GM08714 (cell line): ENCODE data around the gene STT3B.

Experiments used
- H3K4me3 ChIP-seq: fragments of 200-500 bp; sonication (Bioruptor generic); 2 replicates; pipeline ENCODE4 v1.5.1; 2014; ENCODE audit warnings: mild to moderate bottlenecking, low read length, inconsistent platforms
- ZNF274 ChIP-seq: IDR thresholded peaks from 2 replicates; pipeline ENCODE4 v1.6.1; 2012; ENCODE audit warnings: mild to moderate bottlenecking, low read depth, low read length

STT3B gene

DNA sequence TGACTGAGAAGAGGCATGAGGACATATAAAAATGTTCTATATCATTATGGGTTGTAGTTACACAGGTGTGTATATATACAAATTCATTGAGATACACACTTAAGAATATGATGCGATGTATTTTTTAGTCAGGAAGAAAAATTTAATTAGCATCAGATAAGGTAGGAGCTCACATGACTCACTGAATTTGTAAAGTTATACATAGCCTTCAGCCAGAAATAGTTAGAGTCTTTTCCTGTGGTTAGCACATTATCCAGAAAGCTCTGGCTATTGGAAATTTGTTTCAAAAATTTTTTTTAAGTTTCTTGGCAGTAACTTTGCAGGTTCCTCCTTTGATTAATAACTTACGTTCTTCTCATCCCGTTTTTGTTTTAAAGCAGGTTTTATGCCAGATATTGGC is 88.6 kb downstream of the STT3B start:
- H3K4me3 ChIP-seq = no peak overlapping the region
- no peak for TF ChIP-seq ZNF274

DNA sequence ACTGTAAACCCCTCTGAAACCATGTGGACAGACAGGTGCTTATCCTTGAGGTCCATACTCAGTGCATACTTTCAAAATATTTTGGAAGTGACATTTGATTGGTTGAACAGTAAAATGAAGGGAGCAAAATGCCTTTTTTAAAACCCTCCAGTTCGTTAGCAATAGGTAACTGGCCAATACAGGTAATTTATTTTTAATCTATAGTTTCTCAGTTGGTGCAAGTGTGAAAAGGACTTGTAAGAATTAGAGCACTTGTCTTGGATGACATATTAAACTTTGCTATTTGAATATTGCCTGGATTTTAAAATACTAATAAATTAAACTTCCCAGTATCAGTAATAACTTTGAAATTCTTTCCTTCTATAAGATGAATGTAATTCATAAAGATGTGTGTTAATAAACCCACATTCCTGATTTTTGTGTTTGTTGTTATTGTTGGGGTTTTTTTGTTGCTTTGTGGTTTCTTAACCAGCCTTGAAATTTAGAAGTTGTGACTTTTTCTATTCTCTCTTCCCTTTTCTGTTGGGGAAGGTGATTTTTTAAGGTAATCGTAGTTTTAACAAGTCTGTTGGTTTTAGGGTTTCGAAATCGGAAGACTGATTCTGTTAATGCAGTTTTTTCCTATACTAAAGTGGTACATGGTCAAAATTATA is 90.0 kb downstream of the STT3B start:
- no peak overlapping the region for H3K4me3 ChIP-seq
- no peak for TF ChIP-seq ZNF274

DNA sequence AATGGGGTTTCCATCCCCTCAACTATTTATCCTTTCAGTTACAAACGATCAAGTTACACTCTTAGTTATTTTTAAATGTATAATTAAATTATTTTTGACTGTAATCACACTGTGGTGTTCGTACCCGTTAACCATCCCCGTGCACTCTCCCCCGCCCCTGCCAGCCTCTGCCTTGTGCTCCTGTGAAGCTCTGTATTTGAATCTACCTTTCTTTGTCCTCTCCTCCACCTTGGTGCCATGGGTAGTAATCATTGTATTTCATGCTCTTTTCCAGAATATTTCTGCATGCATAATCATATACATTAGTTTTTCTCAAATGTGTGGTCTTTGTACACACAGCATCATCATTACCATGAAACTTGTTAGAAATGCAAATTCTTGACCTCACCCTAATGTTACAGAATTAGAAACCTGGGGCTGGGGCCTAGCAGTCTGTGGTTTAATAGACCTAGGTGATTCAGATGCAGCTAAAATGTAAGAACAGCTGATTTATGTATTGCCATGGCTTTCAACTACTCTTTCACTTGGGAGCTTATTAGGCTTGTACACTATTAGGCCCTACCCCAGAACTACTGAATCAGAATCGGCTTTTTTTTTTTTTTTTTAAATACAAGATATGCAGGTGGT is 91.5 kb downstream of the STT3B start:
- H3K4me3 ChIP-seq = no peak overlapping the region
- no peak for TF ChIP-seq ZNF274

DNA sequence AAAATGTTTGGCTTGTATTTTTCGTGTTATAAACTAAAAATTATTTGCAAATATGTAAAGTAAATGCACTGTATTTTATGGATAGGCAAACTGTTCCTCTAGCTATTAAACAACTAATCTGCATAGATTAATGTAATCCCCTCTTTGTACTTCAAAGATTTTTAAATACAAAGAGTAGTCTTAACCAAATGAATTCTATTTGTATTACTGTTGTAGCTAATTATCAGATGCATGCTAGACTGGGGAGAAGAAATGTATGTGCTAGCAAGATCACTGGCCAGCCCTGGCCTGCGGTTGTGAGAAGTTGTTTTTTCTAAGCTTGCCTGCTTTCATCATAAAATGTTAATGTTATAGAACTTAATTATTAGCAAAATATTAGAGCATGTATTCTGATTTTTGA is 92.6 kb downstream of the STT3B start:
- no peak overlapping the region for H3K4me3 ChIP-seq
- no peak for TF ChIP-seq ZNF274

DNA sequence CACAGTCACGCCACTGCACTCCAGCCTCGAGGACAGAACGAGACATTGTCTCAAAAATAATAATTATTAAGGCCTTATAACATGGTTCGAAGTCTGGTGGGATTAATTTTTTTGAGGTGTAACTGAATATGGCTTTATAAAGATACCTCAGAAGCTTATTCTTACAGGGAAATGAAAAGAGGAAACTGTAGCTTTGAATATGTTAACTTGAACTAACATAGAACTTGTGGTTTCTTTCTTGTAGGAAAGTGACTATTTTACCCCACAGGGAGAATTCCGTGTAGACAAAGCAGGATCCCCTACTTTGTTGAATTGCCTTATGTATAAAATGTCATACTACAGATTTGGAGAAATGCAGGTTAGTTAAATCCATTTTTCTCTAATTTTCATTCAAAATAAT is 96.3 kb downstream of the STT3B start:
- H3K4me3 ChIP-seq = no peak overlapping the region
- TF ChIP-seq ZNF274 = no peak

DNA sequence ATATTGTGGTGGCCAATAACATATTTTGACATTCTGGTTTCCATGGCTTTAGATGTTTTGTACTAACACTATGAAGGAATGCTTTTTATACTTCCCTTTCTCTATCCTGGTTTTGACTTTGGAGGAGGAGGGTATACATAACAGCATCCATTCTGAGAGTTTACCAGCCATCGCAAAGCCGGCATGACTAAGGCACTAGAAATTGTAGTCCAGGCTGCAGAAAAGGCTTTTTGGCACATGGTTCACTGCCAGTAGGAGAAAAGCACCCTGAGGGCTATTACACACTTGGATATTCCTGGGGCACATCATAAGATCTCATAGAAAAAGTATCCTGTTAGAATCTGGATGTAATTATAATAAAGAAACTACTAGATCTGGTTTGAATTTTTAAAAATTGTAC is 101.8 kb downstream of the STT3B start:
- TF ChIP-seq ZNF274 = no peak
- no peak overlapping the region for H3K4me3 ChIP-seq

DNA sequence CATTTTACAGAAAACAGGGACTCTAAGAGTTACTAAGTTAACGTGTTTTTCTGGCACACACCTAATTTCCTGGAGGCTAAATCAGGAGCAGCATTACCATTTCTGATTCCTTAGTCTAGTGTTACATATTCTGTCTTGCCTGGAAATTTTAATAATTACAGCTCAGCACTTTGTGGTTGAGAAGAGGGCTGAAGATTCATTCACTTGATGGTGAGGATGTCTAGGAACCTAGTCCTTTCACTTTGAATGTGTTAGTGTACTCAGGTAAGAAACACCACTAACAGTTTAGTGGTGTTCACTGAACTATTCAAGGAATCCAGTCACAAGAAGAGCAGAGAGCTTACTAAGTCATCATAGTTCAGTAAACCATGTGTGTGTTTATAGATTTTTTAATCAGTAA is 102.8 kb downstream of the STT3B start:
- no peak for TF ChIP-seq ZNF274
- no peak overlapping the region for H3K4me3 ChIP-seq

DNA sequence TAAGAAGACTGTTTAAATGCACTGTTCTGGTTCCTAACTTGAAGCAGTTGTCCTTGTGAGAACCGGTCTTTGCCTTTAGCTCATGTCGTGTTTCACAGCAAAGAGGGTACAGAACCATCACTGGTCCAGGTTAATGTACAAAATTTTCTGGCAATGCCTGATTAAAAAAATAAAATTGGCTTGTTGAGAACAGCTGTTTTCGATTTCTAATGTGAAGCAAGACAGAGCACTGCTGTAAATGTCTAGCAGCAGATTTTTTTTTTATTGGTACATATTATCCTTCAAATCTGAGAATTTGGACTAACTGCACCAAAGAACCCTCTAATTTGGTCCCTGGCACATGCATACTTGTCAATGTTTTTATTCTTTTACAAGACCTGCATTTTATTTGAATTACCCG is 103.3 kb downstream of the STT3B start:
- H3K4me3 ChIP-seq = no peak overlapping the region

DNA sequence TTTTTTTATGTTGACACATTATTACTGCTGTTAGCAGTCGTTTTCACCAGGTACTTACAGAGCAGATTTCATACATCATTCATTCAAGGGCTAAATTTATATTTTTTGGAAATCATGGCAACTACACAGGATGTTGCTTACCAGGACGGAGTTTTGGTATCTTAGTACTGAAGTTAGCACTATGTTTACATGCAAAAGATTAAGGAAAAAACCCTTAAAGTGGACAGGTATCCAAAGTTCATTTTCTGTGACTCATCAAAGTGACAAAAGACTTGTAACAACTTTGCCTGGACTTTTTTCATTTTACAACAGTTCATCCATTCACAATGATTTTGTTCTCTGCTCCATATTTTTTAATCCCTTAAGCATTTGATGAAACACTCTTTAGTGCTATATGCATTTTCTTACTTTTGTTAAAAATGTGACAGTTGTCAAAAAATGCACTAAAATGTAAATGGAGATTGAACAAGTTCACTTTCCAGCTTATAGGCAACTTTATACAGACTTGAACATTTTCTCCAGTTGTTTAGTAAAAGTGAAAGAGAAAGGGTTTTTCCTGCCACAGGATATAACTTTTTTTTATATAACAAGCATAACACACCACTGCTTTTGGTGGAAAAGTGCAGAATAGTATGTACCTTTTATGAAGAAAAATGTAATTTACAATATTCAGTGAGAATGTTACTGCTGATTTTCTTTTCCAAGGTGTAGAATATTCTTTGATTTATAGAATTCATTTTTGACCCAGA is 104.1 kb downstream of the STT3B start:
- no peak for TF ChIP-seq ZNF274
- no peak overlapping the region for H3K4me3 ChIP-seq

More for the DNA sequence above, 103.3 kb downstream of the STT3B start:
- TF ChIP-seq ZNF274 = no peak

DNA sequence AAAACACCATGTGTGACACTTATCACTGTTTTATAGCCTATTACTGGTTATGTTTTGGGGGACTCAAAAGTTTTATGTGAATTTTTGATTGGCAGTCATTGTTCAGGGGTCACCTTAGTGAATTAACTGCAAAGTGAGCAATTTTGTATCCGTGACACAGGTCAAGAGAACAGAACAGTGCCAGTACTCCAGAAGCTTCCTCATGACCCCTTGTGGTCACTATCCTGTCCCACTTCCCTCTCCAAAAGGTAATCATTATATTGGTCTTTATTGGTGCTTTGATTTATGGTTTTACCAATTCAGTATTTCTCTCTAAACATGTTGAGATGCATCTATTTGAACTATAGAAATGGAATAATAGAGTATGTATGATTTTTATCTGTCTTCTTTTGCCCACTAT is 107.1 kb downstream of the STT3B start:
- no peak for TF ChIP-seq ZNF274
- H3K4me3 ChIP-seq = no peak overlapping the region

DNA sequence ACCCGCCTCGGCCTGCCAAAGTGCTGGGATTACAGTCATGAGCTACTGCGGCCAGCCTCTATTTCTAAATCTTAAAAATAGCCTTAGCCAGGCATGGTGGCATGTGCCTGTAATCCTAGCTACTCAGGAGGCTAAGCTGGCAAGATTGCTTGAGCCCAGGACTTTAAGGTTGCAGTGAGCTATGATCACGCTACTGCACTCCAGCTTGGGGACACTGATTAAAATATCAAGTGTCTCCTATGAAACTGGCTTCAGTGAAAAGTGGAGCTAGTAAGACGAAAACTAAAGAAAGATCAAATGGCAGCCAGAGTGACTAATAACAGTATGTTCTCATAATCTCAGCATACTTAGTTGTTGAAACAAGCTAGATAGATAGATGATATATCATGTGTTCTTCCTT is 112.5 kb downstream of the STT3B start:
- H3K4me3 ChIP-seq = no peak overlapping the region
- no peak for TF ChIP-seq ZNF274

DNA sequence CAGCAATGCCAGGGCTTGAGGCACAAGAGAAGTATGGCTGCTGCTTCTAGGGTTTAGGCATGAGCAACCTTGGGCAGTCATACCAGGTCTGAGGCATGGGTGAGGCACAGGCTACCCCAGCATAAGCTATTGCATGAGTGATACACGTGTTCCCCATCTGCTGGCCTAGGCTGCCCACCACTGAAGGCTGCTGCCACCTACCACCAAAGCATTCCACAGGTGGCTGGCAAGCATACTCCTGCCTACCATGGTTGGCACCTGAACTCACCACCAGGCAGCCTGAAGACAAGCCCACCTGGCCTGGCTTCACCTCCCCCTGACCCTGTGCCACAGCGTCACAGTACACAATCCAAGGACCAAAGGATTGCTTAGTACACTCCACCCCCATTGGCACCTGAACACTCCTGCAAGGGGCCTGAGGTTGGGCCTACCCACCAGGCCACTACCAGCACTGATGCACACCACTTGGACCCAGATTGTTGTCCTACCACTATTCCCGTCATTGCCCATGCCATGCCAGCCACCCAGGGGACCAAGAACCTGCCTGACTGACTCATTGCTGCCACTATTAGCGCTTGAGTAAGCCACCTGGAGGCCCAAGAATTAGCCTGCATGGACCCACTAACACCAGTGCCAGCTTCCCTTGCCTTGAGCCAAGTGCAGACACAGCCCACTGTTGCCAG is 115.7 kb downstream of the STT3B start:
- TF ChIP-seq ZNF274 = no peak
- no peak overlapping the region for H3K4me3 ChIP-seq

DNA sequence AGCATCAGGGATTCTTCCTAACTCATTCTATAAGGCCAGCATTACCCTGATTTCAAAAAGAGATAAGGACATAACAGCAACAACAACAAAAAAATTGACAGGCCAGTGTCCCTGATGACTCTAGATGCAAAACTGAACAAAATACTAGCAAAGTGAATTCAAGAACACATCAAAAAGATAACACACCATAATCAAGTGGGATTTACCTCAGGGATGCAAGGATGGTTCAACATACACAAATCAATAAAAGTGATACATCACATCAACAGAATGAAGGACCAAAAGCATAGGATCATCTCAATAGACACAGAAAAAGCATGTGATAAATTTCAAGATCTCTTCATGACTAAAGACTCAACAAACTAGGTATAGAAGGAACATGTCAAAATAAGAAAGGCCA is 119.6 kb downstream of the STT3B start:
- no peak for TF ChIP-seq ZNF274
- no peak overlapping the region for H3K4me3 ChIP-seq

DNA sequence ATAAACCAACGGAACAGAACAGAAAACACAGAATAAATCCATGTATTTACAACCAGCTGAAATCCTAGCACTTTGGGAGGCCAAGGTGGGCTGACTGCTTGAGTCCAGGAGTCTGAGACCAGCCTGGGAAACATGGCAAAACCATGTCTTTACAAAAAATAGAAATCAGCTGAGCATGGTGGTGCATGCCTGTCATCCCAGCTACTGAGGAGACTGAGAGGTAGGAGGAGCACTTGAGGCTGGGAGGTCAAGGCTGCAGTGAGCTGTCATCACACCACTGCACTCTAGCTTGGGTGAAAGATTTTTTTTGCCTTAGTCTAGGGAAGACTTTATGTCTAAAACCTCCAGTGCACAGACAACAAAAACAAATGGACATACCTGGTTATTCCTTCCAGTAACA is 120.7 kb downstream of the STT3B start:
- no peak for TF ChIP-seq ZNF274
- no peak overlapping the region for H3K4me3 ChIP-seq

DNA sequence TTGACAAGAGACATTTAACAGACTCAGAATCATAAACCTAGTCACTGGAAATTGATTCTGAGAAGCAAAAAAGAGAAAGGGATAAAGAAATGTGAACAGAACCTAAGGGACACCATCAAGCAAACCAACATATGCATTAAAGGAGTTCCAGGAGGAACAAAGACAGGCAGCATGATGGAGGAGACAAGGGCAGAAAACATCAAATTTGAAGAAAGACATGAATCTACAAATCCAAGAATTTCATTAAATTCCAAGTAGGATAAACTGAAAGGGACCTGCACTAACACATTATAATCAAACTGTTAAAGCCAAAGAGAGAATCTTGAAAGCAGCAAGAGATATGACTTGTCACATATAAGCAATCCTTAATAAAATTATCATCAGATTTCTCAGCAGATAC is 122.3 kb downstream of the STT3B start:
- no peak for TF ChIP-seq ZNF274
- no peak overlapping the region for H3K4me3 ChIP-seq

DNA sequence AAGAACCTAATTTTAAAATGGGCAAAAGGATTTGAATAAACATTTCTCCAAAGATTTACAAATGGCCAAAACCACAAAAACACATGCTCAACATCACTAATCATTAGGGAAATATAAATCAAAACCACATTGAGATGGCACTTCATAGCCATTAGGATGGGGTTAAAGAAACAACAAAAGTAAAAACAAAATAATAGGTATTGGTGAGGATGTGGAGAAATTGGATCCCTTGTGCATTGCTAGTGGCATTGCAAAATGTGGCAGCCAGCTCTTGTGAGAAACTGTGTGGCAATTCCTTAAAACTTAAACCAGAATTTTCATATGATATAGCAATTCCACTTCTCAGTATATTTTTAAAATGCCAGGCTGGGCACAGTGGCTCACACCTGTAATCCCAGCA is 126.5 kb downstream of the STT3B start:
- TF ChIP-seq ZNF274 = no peak
- H3K4me3 ChIP-seq = no peak overlapping the region
